Sigmoid colon (tissue), 4 donors: ENCODE data around the gene ETV3.
A peak's percentile ranks its signal among the peaks of the same experiment; 100 is the strongest.

ENCODE experiments used
- CTCF ChIP-seq, 4 experiments: fragments of 450-650 bp in 3 of 4; fragments of 200-600 bp in 1 of 4; IDR thresholded peaks; one replicate each; pipeline ENCODE4 v1.5.1; 2016 to 2019; ENCODE audit warnings: antibody characterized with exemption in 4 of 4, mild to moderate bottlenecking in 3 of 4, moderate library complexity in 2 of 4
- POLR2AphosphoS5 ChIP-seq, 4 donors: sonication (generic); formaldehyde crosslinking; IDR thresholded peaks; one replicate each; pipeline ENCODE4 v1.6.1; 2017; ENCODE audit warnings: antibody characterized with exemption in 4 of 4

GRCh38 chr1:157170677-157171515 lies 32.7 kb upstream of the ETV3 start:
- TF ChIP-seq CTCF (IDR thresholded peaks at IDR 0.05) (peak in 1 of 4 experiments; percentile 18), POLR2AphosphoS5 (IDR thresholded peaks at IDR 0.05) (no peak)
